Breast epithelium (tissue), 3 donors: ENCODE data around the gene NEDD4L.

Experiments
- CTCF ChIP-seq, 3 donors: fragments of 450-650 bp; IDR thresholded peaks; one replicate each; pipeline ENCODE4 v1.5.1; 2016 to 2017; ENCODE audit warnings: antibody characterized with exemption in 3 of 3, mild to moderate bottlenecking in 3 of 3, moderate library complexity in 3 of 3
- POLR2AphosphoS5 ChIP-seq, 3 donors: sonication (generic); formaldehyde crosslinking; IDR thresholded peaks; one replicate each; pipeline ENCODE4 v1.6.1; 2017; ENCODE audit warnings: antibody characterized with exemption in 3 of 3

- TF ChIP-seq CTCF (IDR thresholded peaks at IDR 0.05) (no peak), POLR2AphosphoS5 (IDR thresholded peaks at IDR 0.05) (no peak)
These were observed 133.1 kb downstream of the NEDD4L start for GRCh38 chr18:58177004-58177717.
